Caki2 (cell line): ENCODE results near the gene NPIPB13. TPM values are rescaled to one million over a fixed set of nuclear protein-coding genes. Genes with fewer than 3 reads are reported as not detected.
"Not testable (repeated sequence)": the region's sequence is repeated elsewhere in the genome, so short reads cannot be mapped to it uniquely, and the experiment has no call there.

Experiments
- DNase-seq: peaks from one replicate; pipeline ENCODE4 v3.0.0-alpha.2; 2015; ENCODE audit warnings: low read depth
- in situ Hi-C: cut with HindIII; loops from 2 replicates; pipeline ENCODE4 v1.10.0; 2016; ENCODE audit warnings: low sequenced_read_pairs, low pct_unique_long_range_greater_than_20kb, mixed read lengths
- total RNA-seq: library from RNA; depleted of rRNA; stranded (reverse); fragments of >200 nt; shearing (Covaris generic); gene quantifications from 2 replicates; pipeline ENCODE4 v1.2.3, GENCODE V29; 2014; ENCODE audit warnings: low replicate concordance; rRNA removed

NPIPB13 gene
- total RNA-seq: 0.43 and 0.78 TPM in 2 replicates

DNA sequence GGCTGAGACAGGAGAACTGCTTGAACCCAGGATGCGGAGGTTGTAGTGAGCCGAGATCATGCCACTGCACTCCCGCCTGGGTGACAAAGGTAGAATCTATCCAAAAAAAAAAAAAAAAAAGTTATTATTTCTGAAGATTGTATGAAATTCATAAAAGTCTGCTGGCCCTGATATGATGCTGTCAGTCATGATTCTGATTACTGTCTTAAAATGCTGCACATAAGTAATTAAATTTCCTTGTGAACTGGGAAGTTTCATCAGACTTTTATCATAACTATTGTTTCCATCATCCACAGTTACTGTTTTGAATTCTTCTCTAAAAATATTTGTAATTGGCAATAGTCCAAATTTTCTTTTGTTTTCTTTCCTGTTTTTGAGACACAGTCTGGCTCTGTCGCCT is at the start of gene NPIPB13:
NPIPB13 (minus strand) TSS at position 101 of the 400 bp plus-strand sequence. CDS start 2,906 bp downstream, outside the sequence.
- in situ Hi-C loops, DNase-seq: not testable (repeated sequence)

DNA sequence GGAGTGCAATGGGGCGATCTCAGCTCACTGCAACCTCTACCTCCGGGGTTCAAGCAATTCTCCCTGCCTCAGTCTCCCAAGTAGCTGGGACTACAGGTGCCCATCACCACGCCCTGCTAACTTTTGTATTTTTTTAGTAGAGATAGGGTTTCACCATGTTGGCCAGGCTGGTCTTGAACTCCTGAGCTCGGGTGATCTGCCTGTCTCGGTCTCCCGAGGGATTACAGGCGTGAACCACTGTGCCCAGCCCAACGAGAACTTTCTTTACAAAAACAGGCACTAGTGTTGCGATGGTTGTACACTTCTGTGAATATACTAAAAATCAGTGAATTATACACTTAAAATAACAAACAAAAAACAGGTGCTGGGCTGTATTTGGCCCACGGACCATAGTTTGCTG is 34.1 kb upstream of the NPIPB13 start:
- DNase-seq, in situ Hi-C loops: not testable (repeated sequence)

DNA sequence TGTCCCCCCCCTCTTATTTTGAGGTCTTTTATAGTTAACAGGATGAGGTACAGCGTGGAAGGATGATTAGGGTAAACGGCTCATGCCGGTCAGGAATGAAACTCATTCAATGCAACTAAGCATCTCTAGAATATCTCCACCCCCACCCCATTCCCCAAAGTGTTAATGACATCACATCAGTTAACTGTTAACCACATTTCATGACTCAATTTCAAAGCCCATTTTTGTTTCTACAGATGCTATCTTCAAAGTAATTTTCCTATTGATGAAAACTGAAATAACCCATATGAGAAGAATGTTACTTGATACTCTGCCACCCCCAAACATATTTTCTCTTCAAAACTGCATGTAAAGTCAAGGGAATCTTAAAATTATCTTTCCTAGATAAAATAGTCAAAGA is 30.2 kb upstream of the NPIPB13 start:
- in situ Hi-C loops, DNase-seq: not testable (repeated sequence)

DNA sequence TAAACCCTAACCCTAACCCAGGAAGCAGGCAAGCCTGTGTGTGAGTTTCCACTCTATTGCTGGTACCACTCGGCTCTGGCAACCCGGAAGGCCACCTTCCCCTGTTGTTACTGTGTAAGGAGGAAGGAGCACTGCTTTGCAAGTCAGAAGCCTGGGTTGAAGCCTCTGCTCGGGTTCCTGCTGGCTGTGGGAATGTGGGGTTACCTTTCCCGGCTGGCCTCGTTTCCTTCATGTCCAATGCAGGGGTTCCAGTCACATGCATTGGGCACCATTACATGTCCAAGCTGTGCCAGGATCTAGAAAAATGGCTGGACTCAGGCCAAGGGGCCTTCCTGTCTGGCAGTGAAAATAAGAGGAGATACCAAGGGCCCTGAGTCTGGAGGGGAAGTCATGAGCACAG is 31.2 kb downstream of the NPIPB13 start:
- DNase-seq, in situ Hi-C loops: not testable (repeated sequence)

DNA sequence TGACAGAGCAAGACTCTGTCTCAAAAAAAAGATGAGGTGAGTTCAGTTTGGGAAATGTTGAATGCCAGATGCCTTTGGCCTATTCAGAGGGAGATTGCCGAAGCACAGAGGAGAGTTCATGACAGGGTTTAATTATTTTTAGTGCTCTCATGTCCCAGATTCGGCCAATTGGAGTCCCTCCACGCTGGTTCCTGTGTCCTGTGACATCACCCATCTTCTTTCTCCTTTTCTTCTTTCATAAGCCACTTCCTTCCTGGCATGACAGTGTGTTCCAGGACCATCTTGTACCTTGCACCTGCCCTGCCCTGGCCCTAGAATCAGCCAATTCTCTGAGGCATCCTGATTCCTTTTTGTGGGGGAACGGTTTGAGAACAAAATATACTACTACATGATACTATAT is 36.9 kb downstream of the NPIPB13 start:
- in situ Hi-C loops, DNase-seq: not testable (repeated sequence)

DNA sequence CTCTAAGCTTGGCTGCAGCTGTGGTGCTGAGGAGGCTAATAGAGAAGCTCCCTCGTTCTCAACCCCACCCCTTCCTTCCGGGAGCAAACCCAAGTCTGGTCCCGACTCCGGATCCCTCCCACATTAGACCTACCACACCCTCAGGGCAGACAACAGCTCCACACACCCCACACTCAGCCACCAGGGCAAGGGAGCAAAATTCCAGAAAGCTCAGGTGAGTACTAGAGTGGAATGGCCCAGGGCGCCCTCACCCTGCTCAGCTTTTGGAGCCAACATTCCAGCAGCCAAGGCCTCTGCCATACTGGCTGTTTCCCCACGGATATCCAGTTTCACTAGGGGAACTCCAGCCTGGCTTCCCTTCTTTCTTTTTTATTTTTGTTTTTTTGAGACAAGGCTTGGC is 39.2 kb downstream of the NPIPB13 start:
- in situ Hi-C loops, DNase-seq: not testable (repeated sequence)

DNA sequence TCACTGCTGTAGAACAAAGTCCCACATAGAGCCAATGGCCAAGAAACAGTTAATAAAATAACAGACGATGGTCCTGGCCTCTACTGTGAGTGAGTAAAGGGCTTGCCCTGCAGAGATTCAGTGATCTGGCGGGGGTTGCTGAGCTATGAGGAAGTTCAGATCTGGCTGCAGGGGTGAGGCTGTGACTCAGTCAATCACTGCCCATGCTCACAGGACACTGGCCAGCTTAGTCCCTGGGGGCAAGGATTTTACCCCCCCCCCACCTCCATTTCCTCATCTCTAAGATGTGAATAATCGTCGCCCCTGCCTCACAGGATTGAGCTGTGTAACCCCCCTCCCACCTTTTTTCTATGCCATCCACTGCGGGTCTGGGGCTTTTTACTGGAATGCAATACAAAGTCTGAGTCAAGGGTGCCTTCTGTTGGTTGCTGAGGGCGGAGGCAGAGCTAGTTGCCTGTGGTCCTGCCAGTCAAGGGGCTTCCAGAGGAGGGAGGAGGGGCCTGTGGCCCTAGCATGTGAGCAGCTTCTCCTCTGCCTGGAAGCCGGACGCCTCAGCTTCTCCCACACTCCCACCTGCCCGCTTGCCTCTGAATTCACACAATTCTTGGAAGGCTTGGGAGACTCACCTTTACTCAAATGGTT is 41.1 kb downstream of the NPIPB13 start:
- DNase-seq, in situ Hi-C loops: not testable (repeated sequence)

DNA sequence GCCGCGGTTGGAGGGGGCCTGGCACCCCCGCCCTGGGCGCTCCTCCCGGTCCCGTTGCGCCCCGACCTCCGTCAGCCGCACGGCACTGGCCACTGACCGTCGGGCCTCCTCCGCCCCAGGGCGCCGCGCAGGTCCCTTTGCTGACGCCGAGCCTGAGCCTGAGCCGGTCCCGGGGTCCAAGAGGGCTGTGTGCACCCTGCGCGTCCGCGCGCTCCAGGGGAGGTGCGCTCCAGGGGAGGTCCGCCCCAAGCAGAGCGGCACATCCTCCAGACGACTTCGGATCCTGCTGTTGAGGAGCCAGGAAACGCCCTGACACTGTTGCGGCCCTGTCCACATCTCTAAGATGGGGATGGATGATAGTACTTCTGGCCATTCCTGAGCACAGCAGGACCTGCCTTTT is 42.0 kb downstream of the NPIPB13 start:
- in situ Hi-C loops, DNase-seq: not testable (repeated sequence)

DNA sequence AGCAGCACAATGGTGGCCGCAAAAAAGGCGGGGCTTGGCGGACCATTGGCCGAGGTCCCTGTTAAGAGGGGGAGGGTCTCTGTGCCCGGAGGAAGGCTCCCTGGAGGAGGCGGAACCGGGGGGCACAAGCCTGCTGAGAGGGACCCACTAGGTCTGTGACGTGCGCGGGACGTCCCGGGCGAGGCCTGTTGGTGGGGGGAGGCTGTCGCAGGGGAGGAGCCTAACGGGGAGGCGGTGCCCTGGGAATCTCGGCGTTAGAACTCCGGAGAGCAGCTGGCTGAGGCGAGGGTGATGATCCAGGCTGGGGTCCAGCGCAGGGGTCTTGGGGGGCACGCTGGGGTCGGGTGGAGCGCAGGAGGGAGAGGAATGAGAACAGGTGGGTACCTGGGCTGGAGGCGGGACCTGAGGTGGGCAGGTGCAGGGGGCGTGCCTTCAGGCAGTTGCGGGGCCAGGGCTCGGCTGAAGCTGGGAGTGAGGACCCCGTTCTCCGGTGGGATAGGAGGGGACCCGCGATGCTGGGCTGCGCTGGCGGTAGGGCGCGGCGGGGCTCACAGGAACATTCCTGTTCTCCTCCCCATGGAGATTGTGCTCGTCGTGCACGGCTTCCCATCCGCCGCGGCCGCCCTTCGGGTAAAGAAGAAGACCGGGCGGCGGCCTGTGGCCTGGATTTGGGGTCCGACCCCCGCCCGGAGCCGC is 42.6 kb downstream of the NPIPB13 start:
- in situ Hi-C loops, DNase-seq: not testable (repeated sequence)

DNA sequence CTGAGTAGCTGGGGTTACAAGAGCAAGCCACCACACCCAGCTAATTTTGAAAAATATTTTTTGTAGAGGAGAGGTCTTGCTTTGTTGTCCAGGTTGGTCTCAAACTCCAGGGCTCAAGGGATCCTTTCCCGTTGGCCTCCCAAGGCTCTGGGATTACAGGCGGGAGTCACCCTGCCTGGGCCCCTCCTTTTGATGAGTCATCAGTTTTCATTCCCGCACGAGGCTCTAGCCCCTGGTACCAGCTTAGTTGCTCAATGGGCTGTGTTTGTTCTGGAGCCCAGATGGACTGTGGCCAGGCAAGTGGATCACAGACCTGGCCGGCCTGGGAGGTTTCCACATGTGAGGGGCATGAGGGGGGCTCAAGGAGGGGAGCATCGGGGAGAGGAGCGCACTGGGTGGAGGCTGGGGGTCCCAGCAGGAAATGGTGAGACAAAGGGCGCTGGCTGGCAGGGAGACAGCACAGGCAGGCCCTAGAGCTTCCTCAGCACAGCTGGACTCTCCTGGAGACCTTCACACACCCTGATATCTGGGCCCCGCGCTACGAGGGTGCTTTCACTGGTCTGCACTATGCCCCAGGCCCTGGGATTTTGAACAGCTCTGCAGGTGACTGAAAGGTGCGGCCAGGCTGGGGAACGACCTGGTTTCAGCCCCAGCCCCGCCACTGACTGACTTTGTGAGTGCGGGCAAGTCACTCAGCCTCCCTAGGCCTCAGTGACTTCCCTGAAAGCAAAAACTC is 48.5 kb downstream of the NPIPB13 start:
- in situ Hi-C loops, DNase-seq: not testable (repeated sequence)

DNA sequence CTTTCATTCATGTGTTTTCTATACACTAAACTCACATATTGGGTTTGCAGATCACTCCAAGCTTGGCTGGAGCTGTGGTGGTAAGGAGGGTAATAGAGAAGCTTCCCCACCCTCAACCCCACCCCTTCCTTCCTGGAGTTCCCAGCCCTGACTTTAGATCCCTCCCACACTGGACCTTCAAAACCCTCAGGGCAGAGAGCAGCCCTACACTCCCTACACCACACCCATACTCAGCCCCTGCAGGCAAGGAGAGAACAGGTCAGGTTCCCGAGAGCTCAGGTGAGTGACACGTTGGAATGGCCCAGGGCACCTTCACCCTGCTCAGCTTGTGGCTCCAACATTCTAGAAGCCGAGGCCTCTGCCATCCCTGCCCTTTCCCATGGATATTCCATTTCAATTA is 49.2 kb downstream of the NPIPB13 start, which contains the start of gene SULT1A3:
SULT1A3 (plus strand) TSS at position 207 of the 400 bp plus-strand sequence. CDS start 1,474 bp downstream, outside the sequence.
- DNase-seq, in situ Hi-C loops: not testable (repeated sequence)

Other genes starting within 250 kb of the NPIPB13 start
- gene DOC2A, start 237.5 kb downstream of the NPIPB13 start, total RNA-seq: 1.2 and 1.7 TPM in 2 replicates
- gene C16orf92, start 225.3 kb downstream of the NPIPB13 start, total RNA-seq: not detected in 2 replicates
- 1.4 and 3.4 TPM in 2 replicates for gene TLCD3B, start 217.2 kb downstream of the NPIPB13 start, total RNA-seq
- gene ALDOA, start 182.7 kb downstream of the NPIPB13 start, total RNA-seq: 1,849 and 1,917 TPM in 2 replicates
- gene PPP4C, start 172.5 kb downstream of the NPIPB13 start, total RNA-seq: 228 and 297 TPM in 2 replicates
- gene TBX6, start 156.6 kb downstream of the NPIPB13 start, total RNA-seq: 0.24 TPM in 1 of 2 replicates, not detected in the other
- 6.3 and 10.5 TPM in 2 replicates for gene YPEL3, start 152.3 kb downstream of the NPIPB13 start, total RNA-seq
- gene GDPD3, start 134.9 kb downstream of the NPIPB13 start, total RNA-seq: not detected in 2 replicates
- gene MAPK3, start 125.3 kb downstream of the NPIPB13 start, total RNA-seq: 36.2 and 81.1 TPM in 2 replicates
- gene CORO1A, start 64.9 kb downstream of the NPIPB13 start, total RNA-seq: 0.41 and 2.3 TPM in 2 replicates
- 234 and 384 TPM in 2 replicates for gene BOLA2B, start 54.8 kb downstream of the NPIPB13 start, total RNA-seq
- gene SLX1A, start 54.6 kb downstream of the NPIPB13 start, total RNA-seq: 9.5 and 53.4 TPM in 2 replicates
- 9.4 TPM in 1 of 2 replicates, not detected in the other for gene SULT1A3, start 49.2 kb downstream of the NPIPB13 start, total RNA-seq
- 123 and 162 TPM in 2 replicates for gene CD2BP2, start 106.8 kb upstream of the NPIPB13 start, total RNA-seq
- 39.6 and 56.6 TPM in 2 replicates for gene TBC1D10B, start 122.0 kb upstream of the NPIPB13 start, total RNA-seq
- gene MYL11, start 126.3 kb upstream of the NPIPB13 start, total RNA-seq: not detected in 2 replicates
- not detected in 2 replicates for gene SEPTIN1, start 134.1 kb upstream of the NPIPB13 start, total RNA-seq
- 34.6 and 35.6 TPM in 2 replicates for gene ZNF48, start 146.9 kb upstream of the NPIPB13 start, total RNA-seq
- 13.2 and 35.7 TPM in 2 replicates for gene ZNF771, start 159.1 kb upstream of the NPIPB13 start, total RNA-seq
- gene DCTPP1, start 181.6 kb upstream of the NPIPB13 start, total RNA-seq: 161 and 164 TPM in 2 replicates
- 116 and 127 TPM in 2 replicates for gene SEPHS2, start 197.4 kb upstream of the NPIPB13 start, total RNA-seq
- gene ITGAL, start 224.3 kb upstream of the NPIPB13 start, total RNA-seq: not detected in 2 replicates